HCT116 (cell line): ENCODE data around the gene LKAAEAR1. TPM values are rescaled to one million over a fixed set of nuclear protein-coding genes. Genes with fewer than 3 reads are reported as not detected.

Experiments
- ATAC-seq: fragments of 200-7000 bp; cut with Tn5 transposase; 2 replicates; pipeline ENCODE4 v1.9.1; 2020; ENCODE audit warnings: mild to moderate bottlenecking, moderate library complexity
- BruUV-seq: library from RNA; stranded (reverse); fragments of 400-500 nt; replicated peaks from 2 replicates; lab custom pipeline; 2021; lab: Mats Ljungman, UMichigan
- CTCF ChIA-PET: fragments of 300-600 bp; sonication (Branson Sonifier 250); formaldehyde crosslinking; loops from one replicate; lab custom pipeline; 2021; ENCODE audit warnings: antibody characterized with exemption; lab: Charles Lee
- POLR2A ChIA-PET: fragments of 300-600, 350-600 bp; sonication (Branson Sonifier 250); formaldehyde crosslinking; loops from one replicate; lab custom pipeline; 2021; ENCODE audit warnings: antibody characterized with exemption; lab: Charles Lee
- RAD21 ChIA-PET, 2 experiments: fragments of 300-600 bp; sonication (Branson Sonifier 250); formaldehyde crosslinking; loops; one replicate each; lab custom pipeline; 2023; ENCODE audit warnings: low total read pairs in 2 of 2; ENCODE audit not compliant: uncharacterized antibody in 2 of 2, unreplicated experiment in 2 of 2, low non-redundant PET in 1 of 2; lab: Charles Lee
- DNase-seq: peaks from one replicate; pipeline ENCODE4 v3.0.0-alpha.2; 2010; ENCODE audit warnings: low read depth, low spot score
- H2AFZ ChIP-seq: fragments of 200-600 bp; shearing (Covaris generic), sonication (generic); 2 replicates; pipeline ENCODE4 v1.6.1; 2017; ENCODE audit warnings: low read depth, mixed run types, mixed read lengths, antibody characterized with exemption, low read length; ENCODE audit not compliant: poor library complexity, severe bottlenecking
- H3K27ac ChIP-seq: 2 replicates; pipeline ENCODE4 v1.5.1; 2012; ENCODE audit warnings: low read depth, low read length
- H3K27me3 ChIP-seq: fragments of 200-600 bp; sonication (generic); 2 replicates; pipeline ENCODE4 v1.6.1; 2016; ENCODE audit warnings: mixed run types, low read length, mixed read lengths; ENCODE audit not compliant: insufficient read depth
- H3K36me3 ChIP-seq, 2 experiments: fragments of 200-500 bp in 1 of 2; fragments of 200-600 bp in 1 of 2; sonication (Bioruptor generic) in 1 of 2; sonication (generic) in 1 of 2; 2 replicates each; pipeline versions ENCODE4 v1.5.1 to v1.6.1; 2014 to 2016; ENCODE audit warnings: low read length in 2 of 2, inconsistent platforms in 1 of 2, mixed read lengths in 1 of 2, mixed run types in 1 of 2; ENCODE audit not compliant: insufficient read depth in 2 of 2, control insufficient read depth in 1 of 2
- H3K4me1 ChIP-seq, 2 experiments: fragments of 200-600 bp in 1 of 2; sonication (generic) in 1 of 2; 2 replicates each; pipeline versions ENCODE4 v1.5.1 to v1.6.1; 2012 to 2017; ENCODE audit warnings: low read length in 2 of 2, inconsistent platforms in 1 of 2, mild to moderate bottlenecking in 1 of 2, mixed read lengths in 1 of 2, mixed run types in 1 of 2, moderate library complexity in 1 of 2; ENCODE audit not compliant: insufficient read depth in 2 of 2, control insufficient read depth in 1 of 2
- H3K4me2 ChIP-seq: fragments of 200-600 bp; sonication (generic); 2 replicates; pipeline ENCODE4 v1.6.1; 2017; ENCODE audit warnings: mixed run types, low read length, mixed read lengths
- H3K4me3 ChIP-seq, 2 experiments: fragments of 200-600 bp in 1 of 2; sonication (generic) in 1 of 2; replicated peaks in 1 of 2; 2 replicates each; pipeline ENCODE4 v1.5.1; 2011 to 2016; ENCODE audit warnings: low read length in 2 of 2, control low read depth in 1 of 2, low read depth in 1 of 2, mild to moderate bottlenecking in 1 of 2, mixed read lengths in 1 of 2, mixed run types in 1 of 2
- H3K79me2 ChIP-seq: fragments of 200-600 bp; sonication (generic); 2 replicates; pipeline ENCODE4 v1.6.1; 2017; ENCODE audit warnings: mild to moderate bottlenecking, mixed run types, low read length, moderate library complexity, mixed read lengths; ENCODE audit not compliant: insufficient read depth
- H3K9ac ChIP-seq: fragments of 200-600 bp; sonication (generic); 2 replicates; pipeline ENCODE4 v1.6.1; 2016; ENCODE audit warnings: low read length, mixed read lengths
- H3K9me2 ChIP-seq: fragments of 200-600 bp; sonication (generic), shearing (Covaris generic); 2 replicates; pipeline ENCODE4 v1.6.1; 2017; ENCODE audit warnings: mixed run types, mild to moderate bottlenecking, moderate library complexity; ENCODE audit not compliant: insufficient read depth
- H3K9me3 ChIP-seq, 2 experiments: fragments of 200-500 bp in 1 of 2; fragments of 200-600 bp in 1 of 2; sonication (Bioruptor generic) in 1 of 2; sonication (generic) in 1 of 2; 2 replicates each; pipeline ENCODE4 v1.6.1; 2014 to 2017; ENCODE audit warnings: low read length in 2 of 2, mixed read lengths in 2 of 2, inconsistent platforms in 1 of 2, low read depth in 1 of 2, mild to moderate bottlenecking in 1 of 2, mixed run types in 1 of 2, moderate library complexity in 1 of 2; ENCODE audit not compliant: control insufficient read depth in 1 of 2, insufficient read depth in 1 of 2
- H4K20me1 ChIP-seq: fragments of 200-600 bp; sonication (generic), shearing (Covaris generic); 2 replicates; pipeline ENCODE4 v1.6.1; 2017; ENCODE audit warnings: mixed run types, mild to moderate bottlenecking, moderate library complexity; ENCODE audit not compliant: insufficient read depth
- ATF3 ChIP-seq: IDR thresholded peaks from 2 replicates; pipeline ENCODE4 v1.6.1; 2012
- CEBPB ChIP-seq: IDR thresholded peaks from 2 replicates; pipeline ENCODE4 v1.6.1; 2012; ENCODE audit warnings: low read depth
- ELF1 ChIP-seq: IDR thresholded peaks from 2 replicates; pipeline ENCODE4 v1.6.1; 2012; ENCODE audit warnings: low read depth, borderline replicate concordance
- RAD21 ChIP-seq: IDR thresholded peaks from 2 replicates; pipeline ENCODE4 v1.6.1; 2012; ENCODE audit warnings: low read depth, mild to moderate bottlenecking
- SIN3A ChIP-seq: IDR thresholded peaks from 2 replicates; pipeline ENCODE4 v1.6.1; 2012; ENCODE audit warnings: low read depth
- ZBTB33 ChIP-seq: IDR thresholded peaks from 2 replicates; pipeline ENCODE4 v1.6.1; 2011; ENCODE audit warnings: mild to moderate bottlenecking, low read length, moderate library complexity; ENCODE audit not compliant: insufficient replicate concordance; ENCODE audit errors: extremely low read depth
- ZFX ChIP-seq: fragments of 450-650 bp; IDR thresholded peaks from 2 replicates; pipeline ENCODE4 v1.6.1; 2017
- intact Hi-C: fragments of 100-400 bp; cut with micrococcal nuclease; formaldehyde crosslinking; loops from 2 replicates; pipeline ENCODE4 v1.10.0; 2022
- total RNA-seq: library from RNA; stranded (reverse); gene quantifications from one replicate; pipeline ENCODE4 v1.2.1, GENCODE V29; 2021; ENCODE audit not compliant: unreplicated experiment
- TF ChIP-seq, protein P1 (sequence below), 3 experiments: fragments of 200-600 bp in 1 of 3; sonication (generic) in 1 of 3; IDR thresholded peaks in 2 of 3; conservative IDR thresholded peaks in 1 of 3; 2 replicates each; pipeline ENCODE4 v1.5.1; 2012 to 2017; ENCODE audit warnings: low read depth in 2 of 3, low read length in 2 of 3, antibody characterized with exemption in 1 of 3, borderline replicate concordance in 1 of 3, control low read depth in 1 of 3, mild to moderate bottlenecking in 1 of 3, mixed read lengths in 1 of 3, mixed run types in 1 of 3, moderate library complexity in 1 of 3; ENCODE audit not compliant: insufficient read depth in 1 of 3

LKAAEAR1 gene
- total RNA-seq, 1 experiment from 2014 or later: not detected

- no peak for TF ChIP-seq ATF3
- no peak for TF ChIP-seq CEBPB
- no peak for TF ChIP-seq ZFX
Observed at GRCh38 chr20:64110411-64111068, 26.3 kb upstream of the LKAAEAR1 start (continued).

GRCh38 chr20:64109831-64110391 is 25.7 kb upstream of the LKAAEAR1 start:
- Histone ChIP-seq H3K27me3 (no peaks in the 10 kb centered on the region), H4K20me1 (no peaks in the 10 kb centered on the region), H3K9me2 (no peaks in the 10 kb centered on the region), H3K79me2 (no peaks in the 10 kb centered on the region), H2AFZ (no peak overlapping the region), H3K4me1 (no peaks in the 10 kb centered on the region), H3K4me3 (no peak overlapping the region), H3K9ac (no peak overlapping the region), H3K9me3 (no peaks in the 10 kb centered on the region), H3K4me2 (no peak overlapping the region), H3K36me3 (no peaks in the 10 kb centered on the region), H3K27ac (no peak overlapping the region)
- ChIA-PET CTCF (no interaction called here), RAD21 (no interaction called here), POLR2A (no interaction called here)
- no peak for DNase-seq
- ATAC-seq: no peak
- no TSS peak for BruUV-seq
- no peak for TF ChIP-seq ZBTB33
- no peak for TF ChIP-seq ELF1
- TF ChIP-seq CEBPB: no peak
- TF ChIP-seq ZFX: no peak
- TF ChIP-seq, protein P1, sequence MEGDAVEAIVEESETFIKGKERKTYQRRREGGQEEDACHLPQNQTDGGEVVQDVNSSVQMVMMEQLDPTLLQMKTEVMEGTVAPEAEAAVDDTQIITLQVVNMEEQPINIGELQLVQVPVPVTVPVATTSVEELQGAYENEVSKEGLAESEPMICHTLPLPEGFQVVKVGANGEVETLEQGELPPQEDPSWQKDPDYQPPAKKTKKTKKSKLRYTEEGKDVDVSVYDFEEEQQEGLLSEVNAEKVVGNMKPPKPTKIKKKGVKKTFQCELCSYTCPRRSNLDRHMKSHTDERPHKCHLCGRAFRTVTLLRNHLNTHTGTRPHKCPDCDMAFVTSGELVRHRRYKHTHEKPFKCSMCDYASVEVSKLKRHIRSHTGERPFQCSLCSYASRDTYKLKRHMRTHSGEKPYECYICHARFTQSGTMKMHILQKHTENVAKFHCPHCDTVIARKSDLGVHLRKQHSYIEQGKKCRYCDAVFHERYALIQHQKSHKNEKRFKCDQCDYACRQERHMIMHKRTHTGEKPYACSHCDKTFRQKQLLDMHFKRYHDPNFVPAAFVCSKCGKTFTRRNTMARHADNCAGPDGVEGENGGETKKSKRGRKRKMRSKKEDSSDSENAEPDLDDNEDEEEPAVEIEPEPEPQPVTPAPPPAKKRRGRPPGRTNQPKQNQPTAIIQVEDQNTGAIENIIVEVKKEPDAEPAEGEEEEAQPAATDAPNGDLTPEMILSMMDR (IDR thresholded peaks at IDR 0.05 in 2 of 3, conservative IDR thresholded peaks at IDR 0.05 in 1 of 3; ENCODE audit: borderline replicate concordance in 1 of 3, insufficient read depth in 1 of 3, low read depth in 2 of 3, low read length in 2 of 3): no peak
- no peak for TF ChIP-seq SIN3A
- no peak for TF ChIP-seq RAD21
- intact Hi-C loops: no loop called here
